Lower leg skin (tissue), 3 donors: ENCODE data around the gene OCA2.

Experiments
- CTCF ChIP-seq, 3 donors: fragments of 450-650 bp; IDR thresholded peaks; one replicate each; pipeline ENCODE4 v1.5.1; 2016; ENCODE audit warnings: antibody characterized with exemption in 3 of 3, mild to moderate bottlenecking in 3 of 3, moderate library complexity in 2 of 3
- POLR2A ChIP-seq, 2 donors: fragments of 450-650 bp; IDR thresholded peaks; one replicate each; pipeline ENCODE4 v1.6.1; 2016 to 2017; ENCODE audit warnings: antibody characterized with exemption in 2 of 2, mild to moderate bottlenecking in 1 of 2, moderate library complexity in 1 of 2

GRCh38 chr15:27833178-27833577 lies 265.9 kb downstream of the OCA2 start:
- no peak for TF ChIP-seq CTCF (IDR thresholded peaks at IDR 0.05)
- no peak for TF ChIP-seq POLR2A (IDR thresholded peaks at IDR 0.05)
